Lower leg skin (tissue), 3 donors: ENCODE data around the gene DPM3.

Experiments
- POLR2A ChIP-seq, 2 donors: fragments of 450-650 bp; IDR thresholded peaks; one replicate each; pipeline ENCODE4 v1.6.1; 2016 to 2017; ENCODE audit warnings: antibody characterized with exemption in 2 of 2, mild to moderate bottlenecking in 1 of 2, moderate library complexity in 1 of 2
- TF ChIP-seq, protein P1 (sequence below), 3 donors: fragments of 450-650 bp; IDR thresholded peaks; one replicate each; pipeline ENCODE4 v1.5.1; 2016; ENCODE audit warnings: antibody characterized with exemption in 3 of 3, mild to moderate bottlenecking in 3 of 3, moderate library complexity in 2 of 3

DNA sequence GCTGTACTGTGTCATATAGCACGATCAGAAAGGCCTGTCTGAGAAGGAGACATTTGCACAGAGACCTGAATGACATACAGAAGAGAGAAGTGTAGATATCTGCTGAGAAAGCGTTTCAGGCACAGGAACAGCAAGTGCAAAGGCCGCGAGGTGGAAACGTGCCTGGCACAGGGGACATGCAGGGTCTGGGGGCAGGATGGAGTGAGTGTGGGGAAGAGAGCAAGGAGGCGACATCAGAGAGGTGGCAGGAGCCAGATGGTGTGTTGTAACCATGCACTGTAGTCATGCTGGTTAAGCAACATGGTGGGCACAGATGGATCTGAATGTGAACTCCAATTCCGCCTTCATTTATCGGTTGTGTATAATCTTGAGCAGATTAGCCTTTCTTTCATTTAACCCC, 19.8 kb upstream of the DPM3 start:
- TF ChIP-seq, protein P1, sequence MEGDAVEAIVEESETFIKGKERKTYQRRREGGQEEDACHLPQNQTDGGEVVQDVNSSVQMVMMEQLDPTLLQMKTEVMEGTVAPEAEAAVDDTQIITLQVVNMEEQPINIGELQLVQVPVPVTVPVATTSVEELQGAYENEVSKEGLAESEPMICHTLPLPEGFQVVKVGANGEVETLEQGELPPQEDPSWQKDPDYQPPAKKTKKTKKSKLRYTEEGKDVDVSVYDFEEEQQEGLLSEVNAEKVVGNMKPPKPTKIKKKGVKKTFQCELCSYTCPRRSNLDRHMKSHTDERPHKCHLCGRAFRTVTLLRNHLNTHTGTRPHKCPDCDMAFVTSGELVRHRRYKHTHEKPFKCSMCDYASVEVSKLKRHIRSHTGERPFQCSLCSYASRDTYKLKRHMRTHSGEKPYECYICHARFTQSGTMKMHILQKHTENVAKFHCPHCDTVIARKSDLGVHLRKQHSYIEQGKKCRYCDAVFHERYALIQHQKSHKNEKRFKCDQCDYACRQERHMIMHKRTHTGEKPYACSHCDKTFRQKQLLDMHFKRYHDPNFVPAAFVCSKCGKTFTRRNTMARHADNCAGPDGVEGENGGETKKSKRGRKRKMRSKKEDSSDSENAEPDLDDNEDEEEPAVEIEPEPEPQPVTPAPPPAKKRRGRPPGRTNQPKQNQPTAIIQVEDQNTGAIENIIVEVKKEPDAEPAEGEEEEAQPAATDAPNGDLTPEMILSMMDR (IDR thresholded peaks at IDR 0.05): no peak
- TF ChIP-seq POLR2A (IDR thresholded peaks at IDR 0.05): no peak
